BE2C (cell line): ENCODE measurements around the gene RANGRF.

ENCODE experiments used
- DNase-seq: peaks from one replicate; pipeline ENCODE4 v3.0.0-alpha.2; 2020
- H3K27me3 ChIP-seq: fragments of 250-450 bp; sonication (Bioruptor Pico); 2 replicates; pipeline ENCODE4 v1.5.1; 2020; ENCODE audit warnings: mild to moderate bottlenecking
- H3K36me3 ChIP-seq: fragments of 250-450 bp; sonication (Bioruptor Pico); 2 replicates; pipeline ENCODE4 v1.5.1; 2020; ENCODE audit warnings: mild to moderate bottlenecking
- H3K4me1 ChIP-seq: fragments of 250-450 bp; sonication (Bioruptor Pico); 2 replicates; pipeline ENCODE4 v1.5.1; 2020
- H3K4me3 ChIP-seq: 2 replicates; pipeline ENCODE4 v1.5.1; 2011; ENCODE audit warnings: low read depth, low read length
- H3K9me3 ChIP-seq: fragments of 250-450 bp; sonication (Bioruptor Pico); 2 replicates; pipeline ENCODE4 v1.5.1; 2020
- CTCF ChIP-seq: IDR thresholded peaks from 2 replicates; pipeline ENCODE4 v1.5.1; 2012; ENCODE audit warnings: mild to moderate bottlenecking, low read depth, low read length

RANGRF gene

GRCh38 chr17:8337802-8338752 lies 49.6 kb downstream of the RANGRF start:
- Histone ChIP-seq H3K27me3 (no peaks in the 10 kb centered on the region), H3K36me3 (no peaks in the 10 kb centered on the region), H3K4me3 (no peak overlapping the region), H3K9me3 (no peaks in the 10 kb centered on the region), H3K4me1 (no peaks in the 10 kb centered on the region)
- TF ChIP-seq CTCF = no peak
- DNase-seq = no peak

GRCh38 chr17:8338753-8339140 lies 50.3 kb downstream of the RANGRF start:
- no peak for TF ChIP-seq CTCF
- Histone ChIP-seq H3K27me3 (no peaks in the 10 kb centered on the region), H3K4me3 (no peak overlapping the region), H3K36me3 (no peaks in the 10 kb centered on the region), H3K4me1 (no peaks in the 10 kb centered on the region), H3K9me3 (no peaks in the 10 kb centered on the region)
- no peak for DNase-seq

- no peaks in the 10 kb centered on the region for H3K4me1 ChIP-seq
- no peaks in the 10 kb centered on the region for H3K27me3 ChIP-seq
- no peak for DNase-seq
- H3K4me3 ChIP-seq = no peak within 1 kb of the TSS
- no peaks in the 10 kb centered on the region for H3K9me3 ChIP-seq
- no peak for TF ChIP-seq CTCF
- no peaks in the 10 kb centered on the region for H3K36me3 ChIP-seq
These were observed 51.1 kb downstream of the RANGRF start, which contains the start of gene ODF4 for GRCh38 chr17:8339540-8339939. Gene ODF4 (plus strand): TSS chr17:8339840. CDS start chr17:8340052, 212 bp downstream.
